Fibroblast of villous mesenchyme (primary cell): ENCODE data around the gene TBL1Y. TPM values are rescaled to one million over a fixed set of nuclear protein-coding genes. Genes with fewer than 3 reads are reported as not detected.

ENCODE experiments used
- DNase-seq: peaks from one replicate; pipeline ENCODE4 v3.0.0-alpha.2; 2010; ENCODE audit warnings: low read depth
- H3K4me3 ChIP-seq: 2 replicates; pipeline ENCODE4 v1.5.1; 2011; ENCODE audit warnings: low read depth, mild to moderate bottlenecking, low read length
- CTCF ChIP-seq: IDR thresholded peaks from 2 replicates; pipeline ENCODE4 v1.5.1; 2012; ENCODE audit warnings: low read depth, mild to moderate bottlenecking, low read length; ENCODE audit not compliant: insufficient read depth
- total RNA-seq: library from RNA; depleted of rRNA; stranded (reverse); fragments of >200 nt; gene quantifications from 2 replicates; pipeline ENCODE4 v1.2.3, GENCODE V29; 2012

TBL1Y gene
- total RNA-seq, 1 donor = not detected

DNA sequence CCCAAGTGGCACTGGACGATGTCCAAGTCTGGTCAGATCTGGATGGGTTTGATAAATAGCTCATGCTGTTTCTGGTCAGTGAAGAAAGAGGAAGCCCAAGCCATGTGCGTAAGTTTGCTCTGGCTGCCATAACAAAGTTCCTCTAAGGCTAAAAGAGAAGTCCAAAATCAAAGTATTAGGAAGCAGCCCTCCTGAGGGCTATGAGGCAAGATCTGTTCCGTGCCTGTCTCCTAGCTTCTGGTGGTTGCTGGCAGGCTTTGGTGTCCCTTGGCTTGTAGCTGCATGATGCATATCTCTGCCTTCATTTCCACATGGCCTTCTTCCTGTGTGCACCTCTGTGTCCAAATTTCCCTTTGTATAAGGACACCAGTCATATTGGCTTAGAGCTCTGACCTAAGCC lies 81.5 kb downstream of the TBL1Y start:
- no peak for TF ChIP-seq CTCF

DNA sequence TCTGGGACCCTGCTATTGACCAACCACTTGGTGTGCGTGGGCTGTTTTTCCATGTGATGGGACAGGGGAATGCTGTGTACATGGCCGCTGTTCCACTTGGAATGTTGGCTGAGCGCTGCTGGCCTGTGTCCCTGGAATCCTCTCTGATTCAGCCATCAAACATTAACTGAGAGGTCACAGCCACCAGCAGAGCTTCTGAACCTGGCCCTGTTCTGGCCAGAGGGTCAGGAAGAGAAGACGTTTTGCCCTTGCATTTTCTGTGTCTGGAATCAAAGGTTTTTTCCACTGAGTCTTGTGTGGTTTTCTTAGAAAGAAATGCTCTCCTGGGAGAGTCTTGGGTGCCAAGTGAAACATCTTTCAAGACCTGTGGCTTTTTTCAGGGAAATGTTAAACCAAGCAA lies 85.5 kb downstream of the TBL1Y start:
- no peak overlapping the region for H3K4me3 ChIP-seq
- DNase-seq = no peak
- TF ChIP-seq CTCF = no peak

More for the DNA sequence above, 81.5 kb downstream of the TBL1Y start:
- no peak overlapping the region for H3K4me3 ChIP-seq
- DNase-seq = no peak

DNA sequence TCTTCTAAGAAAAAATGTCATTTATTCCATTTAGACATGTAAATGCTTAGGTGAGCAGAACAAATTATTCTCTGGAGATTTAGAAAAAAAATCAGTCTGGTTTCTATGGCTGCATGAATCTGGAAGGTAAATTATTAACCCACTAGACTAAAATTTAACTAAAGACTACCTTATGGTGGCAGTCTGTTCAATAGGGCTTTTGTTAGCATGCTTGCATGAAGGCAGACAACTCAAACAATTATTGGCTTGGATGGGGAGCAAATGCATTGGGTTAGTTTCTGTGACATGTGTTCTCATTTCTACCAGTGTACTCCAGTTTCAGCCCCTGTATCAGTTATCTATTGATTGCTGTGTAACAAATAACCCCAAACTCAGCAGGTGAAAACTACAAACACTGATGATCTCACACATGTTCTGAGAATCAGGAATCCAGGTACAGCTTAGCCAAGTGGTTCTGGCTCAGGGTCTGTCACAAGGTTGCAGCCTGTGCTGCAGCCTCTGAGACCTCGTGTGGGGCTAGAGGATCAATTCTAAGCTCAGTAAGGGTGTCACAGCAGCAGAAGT lies 87.1 kb downstream of the TBL1Y start:
- DNase-seq = no peak
- TF ChIP-seq CTCF = no peak
- no peak overlapping the region for H3K4me3 ChIP-seq

DNA sequence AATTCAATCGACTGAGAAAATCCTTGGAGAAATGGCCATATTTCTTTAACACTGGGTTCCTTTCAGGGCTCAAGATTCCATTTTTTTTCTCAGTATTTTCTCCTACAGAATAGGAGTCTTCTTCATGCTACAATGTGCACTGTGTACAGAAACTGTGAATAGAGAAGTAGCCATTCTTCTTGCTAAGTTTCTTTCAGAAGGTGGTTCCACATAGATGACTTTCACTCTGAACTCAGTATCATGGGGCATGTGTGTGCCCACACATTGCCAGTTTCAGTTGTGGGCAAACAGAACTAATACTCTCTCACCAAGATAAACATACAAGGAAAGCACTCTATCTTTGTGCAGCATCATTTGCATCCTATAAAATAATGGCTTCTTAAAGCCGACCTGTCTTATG lies 89.4 kb downstream of the TBL1Y start:
- DNase-seq = no peak
- H3K4me3 ChIP-seq = no peak overlapping the region

DNA sequence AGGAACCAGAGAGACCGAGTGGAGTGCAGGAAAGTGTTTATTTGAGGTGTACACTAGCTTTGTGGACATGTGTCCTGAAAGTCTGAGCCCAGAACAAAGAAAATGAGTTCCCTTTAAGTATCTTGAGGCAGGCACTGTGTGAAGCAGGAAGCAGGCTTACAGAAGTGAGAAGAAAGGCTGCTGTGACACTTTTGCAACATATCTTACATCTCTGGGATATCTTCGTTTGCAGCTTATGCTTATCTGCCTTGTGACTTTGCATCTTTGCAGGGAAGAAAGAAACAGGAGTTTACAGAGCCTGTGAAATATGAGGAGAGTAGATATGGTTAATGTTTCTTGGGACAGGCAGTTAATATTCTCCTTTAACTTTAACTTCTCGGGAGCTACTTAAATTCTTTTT lies 92.1 kb downstream of the TBL1Y start:
- H3K4me3 ChIP-seq = no peak overlapping the region
- no peak for DNase-seq
- TF ChIP-seq CTCF = no peak

More for the DNA sequence above, 89.4 kb downstream of the TBL1Y start:
- no peak for TF ChIP-seq CTCF

GRCh38 chrY:7007911-7008310 lies 97.4 kb downstream of the TBL1Y start:
- TF ChIP-seq CTCF = no peak
- no peak overlapping the region for H3K4me3 ChIP-seq
- DNase-seq = no peak
